LNCAP (cell line): ENCODE results near the gene PHEX.

Experiments used
- TF ChIP-seq, protein P1 (sequence below): fragments of 450-650 bp; IDR thresholded peaks from 2 replicates; pipeline ENCODE4 v1.5.1; 2017; ENCODE audit warnings: mild to moderate bottlenecking

The PHEX gene

DNA sequence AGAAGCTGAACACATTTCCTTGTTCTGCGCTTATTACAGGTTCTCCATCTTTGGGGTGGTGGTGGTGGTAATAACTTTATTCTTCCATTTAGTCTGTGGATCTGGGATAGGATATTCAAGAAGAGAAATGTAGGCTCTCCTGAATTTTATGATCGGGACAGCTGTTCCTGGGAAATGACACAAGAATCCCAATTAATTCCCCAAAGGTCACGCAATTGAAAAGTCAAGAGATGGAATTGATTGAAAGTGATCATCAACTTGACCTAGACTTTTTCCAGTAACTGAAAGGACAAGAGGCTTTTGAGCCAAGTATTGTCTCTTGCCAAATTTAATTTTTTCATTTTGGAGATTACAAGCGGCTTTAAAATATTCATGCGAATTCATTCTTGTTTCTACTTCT lies 141.8 kb downstream of the PHEX start:
- TF ChIP-seq, protein P1, sequence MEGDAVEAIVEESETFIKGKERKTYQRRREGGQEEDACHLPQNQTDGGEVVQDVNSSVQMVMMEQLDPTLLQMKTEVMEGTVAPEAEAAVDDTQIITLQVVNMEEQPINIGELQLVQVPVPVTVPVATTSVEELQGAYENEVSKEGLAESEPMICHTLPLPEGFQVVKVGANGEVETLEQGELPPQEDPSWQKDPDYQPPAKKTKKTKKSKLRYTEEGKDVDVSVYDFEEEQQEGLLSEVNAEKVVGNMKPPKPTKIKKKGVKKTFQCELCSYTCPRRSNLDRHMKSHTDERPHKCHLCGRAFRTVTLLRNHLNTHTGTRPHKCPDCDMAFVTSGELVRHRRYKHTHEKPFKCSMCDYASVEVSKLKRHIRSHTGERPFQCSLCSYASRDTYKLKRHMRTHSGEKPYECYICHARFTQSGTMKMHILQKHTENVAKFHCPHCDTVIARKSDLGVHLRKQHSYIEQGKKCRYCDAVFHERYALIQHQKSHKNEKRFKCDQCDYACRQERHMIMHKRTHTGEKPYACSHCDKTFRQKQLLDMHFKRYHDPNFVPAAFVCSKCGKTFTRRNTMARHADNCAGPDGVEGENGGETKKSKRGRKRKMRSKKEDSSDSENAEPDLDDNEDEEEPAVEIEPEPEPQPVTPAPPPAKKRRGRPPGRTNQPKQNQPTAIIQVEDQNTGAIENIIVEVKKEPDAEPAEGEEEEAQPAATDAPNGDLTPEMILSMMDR = no peak

DNA sequence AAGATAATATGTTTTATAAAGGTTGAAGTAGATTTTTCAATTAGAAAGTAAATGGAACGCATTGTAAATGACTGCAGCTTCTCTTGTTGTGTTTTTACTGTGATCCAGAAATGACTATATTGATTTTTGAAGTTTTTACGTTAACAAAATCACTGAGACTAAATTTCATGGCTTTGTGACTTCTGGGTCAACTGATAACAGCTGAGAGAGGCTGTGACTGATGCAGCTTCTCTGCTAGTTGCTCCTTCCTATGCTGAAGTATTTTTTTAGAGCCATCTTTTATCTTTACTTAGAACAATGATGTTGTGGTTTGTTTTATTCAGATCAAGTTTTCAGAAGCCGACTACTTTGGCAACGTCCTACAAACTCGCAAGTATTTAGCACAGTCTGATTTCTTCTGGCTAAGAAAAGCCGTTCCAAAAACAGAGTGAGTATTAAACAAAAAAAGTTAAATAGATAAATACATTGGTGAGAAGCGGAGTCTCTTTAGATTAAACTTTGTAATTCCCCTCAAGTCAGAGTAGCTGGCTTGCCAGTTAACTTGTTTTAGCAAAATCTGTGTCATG lies 145.9 kb downstream of the PHEX start:
- TF ChIP-seq, protein P1 = no peak

- TF ChIP-seq, protein P1 = no peak
These were observed 152.0 kb downstream of the PHEX start for GRCh38 chrX:22184096-22184495.

- TF ChIP-seq, protein P1 = no peak
These were observed 154.0 kb downstream of the PHEX start for GRCh38 chrX:22186165-22186564.

GRCh38 chrX:22192419-22193060 lies 160.4 kb downstream of the PHEX start:
- TF ChIP-seq, protein P1 = peak; percentile 63

GRCh38 chrX:22193851-22194659 lies 161.9 kb downstream of the PHEX start:
- TF ChIP-seq, protein P1 = no peak

DNA sequence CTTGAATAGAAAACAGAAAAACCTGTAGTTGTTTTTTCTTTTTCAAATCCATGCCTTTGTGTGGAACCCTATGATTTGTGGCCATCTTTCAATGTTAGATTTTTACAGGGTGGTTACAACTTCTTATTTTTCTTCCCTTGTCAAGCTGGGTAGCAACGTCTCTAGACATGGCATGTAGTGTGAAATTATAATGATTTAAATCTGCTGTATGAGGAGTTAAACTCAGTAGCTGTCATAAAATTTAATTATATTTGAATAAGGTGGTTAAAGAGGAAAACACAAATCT lies 162.5 kb downstream of the PHEX start:
- TF ChIP-seq, protein P1 = no peak
